Stimulated activated naive CD8-positive, alpha-beta T cell treated with anti-CD3 and anti-CD28 coated beads, Interleukin-15, Interleukin-2, amounts not matched to agents 100 ng/mL and 50 ng/mL, for 24 hours (primary cell): ENCODE data around the gene METAP2.
A peak's percentile ranks its signal among the peaks of the same experiment; 100 is the strongest.

Experiments used
- H3K27ac Mint-ChIP-seq: one replicate; pipeline ENCODE4 v1.8.0; 2021; ENCODE audit warnings: mild to moderate bottlenecking, mixed read lengths
- H3K27me3 Mint-ChIP-seq: one replicate; pipeline ENCODE4 v1.8.0; 2021; ENCODE audit warnings: mixed read lengths
- H3K36me3 Mint-ChIP-seq: one replicate; pipeline ENCODE4 v1.8.0; 2021; ENCODE audit warnings: low read depth, mixed read lengths
- H3K4me1 Mint-ChIP-seq: one replicate; pipeline ENCODE4 v1.8.0; 2021; ENCODE audit warnings: low read depth, mixed read lengths
- H3K4me3 Mint-ChIP-seq: one replicate; pipeline ENCODE4 v1.8.0; 2021; ENCODE audit warnings: mild to moderate bottlenecking, mixed read lengths
- H3K9me3 Mint-ChIP-seq: one replicate; pipeline ENCODE4 v1.8.0; 2021; ENCODE audit warnings: mixed read lengths

The METAP2 gene

DNA sequence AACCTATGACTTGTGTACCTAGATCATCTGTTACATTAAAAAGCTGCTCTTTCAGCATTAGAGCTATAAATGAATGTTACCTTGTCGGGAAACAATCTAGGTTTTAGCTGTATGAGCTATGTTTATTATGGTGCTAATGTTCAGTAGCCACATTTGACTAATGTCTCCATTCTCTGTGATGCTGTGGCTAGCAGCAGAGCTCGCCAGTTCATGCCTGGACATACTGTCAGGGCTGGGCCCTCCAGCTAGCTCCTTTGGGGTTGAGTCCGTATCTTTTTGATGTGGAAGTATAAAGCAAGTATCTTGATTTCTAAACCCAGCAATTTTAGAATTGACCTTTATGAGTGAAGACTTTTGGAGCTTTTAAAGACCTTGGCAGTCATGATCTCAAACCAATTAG lies 41.2 kb downstream of the METAP2 start:
- Mint-ChIP-seq H3K36me3 (peaks cover 68% of the 10 kb centered on the region), H3K27ac (no peak overlapping the region), H3K9me3 (no peaks in the 10 kb centered on the region), H3K4me3 (no peak overlapping the region), H3K27me3 (no peaks in the 10 kb centered on the region), H3K4me1 (no peaks in the 10 kb centered on the region)

- no peaks in the 10 kb centered on the region for H3K4me1 Mint-ChIP-seq
- no peaks in the 10 kb centered on the region for H3K27me3 Mint-ChIP-seq
- H3K9me3 Mint-ChIP-seq = no peaks in the 10 kb centered on the region
- H3K27ac Mint-ChIP-seq = peak overlapping the region; percentile 22
- peaks cover 69% of the 10 kb centered on the region for H3K36me3 Mint-ChIP-seq
- H3K4me3 Mint-ChIP-seq = no peak overlapping the region
Measured at GRCh38 chr12:95516757-95517156, 42.8 kb downstream of the METAP2 start.

- Mint-ChIP-seq H3K4me3 (no peak overlapping the region), H3K27me3 (no peaks in the 10 kb centered on the region), H3K9me3 (no peaks in the 10 kb centered on the region), H3K4me1 (no peaks in the 10 kb centered on the region), H3K36me3 (peaks cover 69% of the 10 kb centered on the region), H3K27ac (no peak overlapping the region)
Measured at GRCh38 chr12:95517246-95517645, 43.3 kb downstream of the METAP2 start.

GRCh38 chr12:95518944-95519343 lies 45.0 kb downstream of the METAP2 start:
- H3K4me1 Mint-ChIP-seq = no peaks in the 10 kb centered on the region
- peaks cover 58% of the 10 kb centered on the region for H3K36me3 Mint-ChIP-seq
- H3K4me3 Mint-ChIP-seq = no peak overlapping the region
- no peaks in the 10 kb centered on the region for H3K27me3 Mint-ChIP-seq
- H3K27ac Mint-ChIP-seq = no peak overlapping the region
- no peaks in the 10 kb centered on the region for H3K9me3 Mint-ChIP-seq

DNA sequence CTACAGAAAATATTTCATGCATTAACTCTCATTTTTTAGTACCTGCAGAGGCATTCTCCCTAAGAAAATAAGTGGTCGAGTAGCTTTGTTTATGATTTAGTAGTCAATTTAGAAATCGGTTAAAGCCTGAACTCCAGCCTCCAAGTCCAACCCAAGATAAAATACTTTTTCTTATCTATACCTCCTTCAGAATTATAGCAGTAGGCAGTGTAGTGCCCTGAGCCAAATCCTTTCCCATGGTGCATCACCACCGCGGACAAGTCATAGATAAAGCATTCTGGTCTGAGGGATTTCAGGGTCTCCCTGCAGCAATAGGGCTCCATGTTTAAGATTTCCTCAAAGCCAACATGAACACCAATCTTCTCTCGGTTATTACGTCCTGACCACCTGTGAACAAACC lies 46.9 kb downstream of the METAP2 start:
- H3K4me3 Mint-ChIP-seq = no peak overlapping the region

GRCh38 chr12:95522692-95523091 lies 48.7 kb downstream of the METAP2 start:
- H3K4me3 Mint-ChIP-seq = no peak overlapping the region
- H3K27me3 Mint-ChIP-seq = no peaks in the 10 kb centered on the region
- H3K36me3 Mint-ChIP-seq = peaks cover 27% of the 10 kb centered on the region
- H3K9me3 Mint-ChIP-seq = no peaks in the 10 kb centered on the region
- H3K4me1 Mint-ChIP-seq = no peaks in the 10 kb centered on the region
- no peak overlapping the region for H3K27ac Mint-ChIP-seq

More for the DNA sequence above, 46.9 kb downstream of the METAP2 start:
- Mint-ChIP-seq H3K9me3 (no peaks in the 10 kb centered on the region), H3K27me3 (no peaks in the 10 kb centered on the region), H3K4me1 (no peaks in the 10 kb centered on the region), H3K36me3 (peaks cover 40% of the 10 kb centered on the region), H3K27ac (no peak overlapping the region)

- peaks cover 12% of the 10 kb centered on the region for H3K36me3 Mint-ChIP-seq
- no peaks in the 10 kb centered on the region for H3K9me3 Mint-ChIP-seq
- H3K27me3 Mint-ChIP-seq = no peaks in the 10 kb centered on the region
- H3K27ac Mint-ChIP-seq = no peak overlapping the region
- H3K4me1 Mint-ChIP-seq = peaks cover 15% of the 10 kb centered on the region
- H3K4me3 Mint-ChIP-seq = no peak overlapping the region
Measured at GRCh38 chr12:95528431-95528830, 54.5 kb downstream of the METAP2 start.

DNA sequence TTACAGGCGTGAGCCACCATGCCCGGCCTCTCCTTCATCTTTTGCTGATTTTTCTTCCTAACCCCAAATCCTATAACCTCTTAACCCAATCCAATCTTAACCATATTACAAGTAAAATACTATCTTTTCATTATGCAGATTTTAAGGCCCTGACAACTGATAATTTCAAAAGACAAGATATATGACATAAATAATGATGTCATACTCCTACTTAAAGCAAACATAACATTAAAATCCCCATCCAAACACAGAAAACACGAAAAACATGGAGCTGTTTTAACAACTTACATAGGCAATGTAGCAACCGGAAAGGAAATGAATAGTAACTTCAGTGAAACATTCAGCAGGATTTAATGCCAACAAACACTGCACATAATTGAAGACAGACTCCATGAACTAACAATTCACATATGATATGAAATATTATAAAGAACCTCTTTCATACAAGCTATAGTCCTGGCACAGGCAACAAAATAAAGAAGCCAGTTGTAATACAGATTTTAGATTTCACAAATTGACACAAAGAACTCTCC lies 55.8 kb downstream of the METAP2 start:
- no peaks in the 10 kb centered on the region for H3K9me3 Mint-ChIP-seq
- no peak overlapping the region for H3K27ac Mint-ChIP-seq
- H3K27me3 Mint-ChIP-seq = no peaks in the 10 kb centered on the region
- peaks cover 23% of the 10 kb centered on the region for H3K4me1 Mint-ChIP-seq
- H3K4me3 Mint-ChIP-seq = no peak overlapping the region
- peaks cover 13% of the 10 kb centered on the region for H3K36me3 Mint-ChIP-seq

- Mint-ChIP-seq H3K4me3 (no peak overlapping the region), H3K9me3 (no peaks in the 10 kb centered on the region), H3K4me1 (peaks cover 23% of the 10 kb centered on the region), H3K36me3 (peaks cover 13% of the 10 kb centered on the region), H3K27me3 (no peaks in the 10 kb centered on the region), H3K27ac (no peak overlapping the region)
Measured at GRCh38 chr12:95532851-95533250, 58.9 kb downstream of the METAP2 start.

DNA sequence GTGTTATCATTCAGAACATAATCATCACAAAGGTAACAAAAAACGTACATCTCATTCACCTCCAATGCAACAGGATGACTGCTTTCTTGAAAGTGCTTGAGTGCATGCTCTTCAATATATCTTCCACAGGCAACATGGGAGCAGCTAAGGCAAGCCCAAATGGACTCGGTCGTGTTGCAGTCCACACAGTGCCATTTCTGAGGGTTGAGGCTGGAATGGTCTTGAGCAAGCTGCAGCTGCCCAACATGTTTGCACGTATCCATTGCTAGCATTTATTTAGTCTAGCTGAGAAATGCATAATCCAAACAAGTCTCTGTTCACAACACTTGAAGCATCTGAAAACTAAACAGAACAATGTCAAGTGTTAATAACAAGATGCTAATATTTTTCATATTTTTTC lies 60.0 kb downstream of the METAP2 start:
- H3K9me3 Mint-ChIP-seq = no peaks in the 10 kb centered on the region
- H3K36me3 Mint-ChIP-seq = peaks cover 13% of the 10 kb centered on the region
- H3K4me1 Mint-ChIP-seq = peaks cover 23% of the 10 kb centered on the region
- H3K27ac Mint-ChIP-seq = peak overlapping the region; percentile 1
- no peaks in the 10 kb centered on the region for H3K27me3 Mint-ChIP-seq
- no peak overlapping the region for H3K4me3 Mint-ChIP-seq

DNA sequence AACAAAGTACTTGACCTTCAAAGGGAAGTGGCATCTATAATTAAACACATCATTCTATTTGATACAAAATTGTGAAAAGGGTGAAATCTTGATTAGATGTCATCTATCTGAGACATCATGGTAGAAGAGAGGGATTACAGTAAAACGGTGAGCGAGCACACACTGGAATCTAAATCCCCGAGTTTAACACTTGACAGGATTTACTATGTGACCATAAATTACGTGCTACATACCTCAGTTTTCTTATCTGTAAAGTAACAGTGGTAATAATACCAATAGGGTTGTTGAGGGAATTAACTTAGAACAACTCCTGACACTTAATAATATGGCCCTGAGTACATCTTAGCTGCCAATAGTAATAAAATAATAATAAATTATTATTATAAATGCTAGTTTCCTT lies 64.1 kb downstream of the METAP2 start:
- Mint-ChIP-seq H3K4me1 (peaks cover 11% of the 10 kb centered on the region), H3K4me3 (no peak overlapping the region), H3K27ac (no peak overlapping the region), H3K27me3 (no peaks in the 10 kb centered on the region), H3K36me3 (peaks cover 7% of the 10 kb centered on the region), H3K9me3 (no peaks in the 10 kb centered on the region)

- H3K36me3 Mint-ChIP-seq = peaks cover 1% of the 10 kb centered on the region
- no peaks in the 10 kb centered on the region for H3K27me3 Mint-ChIP-seq
- H3K4me1 Mint-ChIP-seq = peaks cover 5% of the 10 kb centered on the region
- H3K9me3 Mint-ChIP-seq = no peaks in the 10 kb centered on the region
- no peak overlapping the region for H3K27ac Mint-ChIP-seq
- H3K4me3 Mint-ChIP-seq = no peak overlapping the region
Measured at GRCh38 chr12:95538656-95539055, 64.7 kb downstream of the METAP2 start.

- H3K9me3 Mint-ChIP-seq = no peaks in the 10 kb centered on the region
- no peak overlapping the region for H3K27ac Mint-ChIP-seq
- H3K4me3 Mint-ChIP-seq = no peak overlapping the region
- no peaks in the 10 kb centered on the region for H3K36me3 Mint-ChIP-seq
- peaks cover 14% of the 10 kb centered on the region for H3K4me1 Mint-ChIP-seq
- no peaks in the 10 kb centered on the region for H3K27me3 Mint-ChIP-seq
Measured at GRCh38 chr12:95541436-95541835, 67.5 kb downstream of the METAP2 start.

DNA sequence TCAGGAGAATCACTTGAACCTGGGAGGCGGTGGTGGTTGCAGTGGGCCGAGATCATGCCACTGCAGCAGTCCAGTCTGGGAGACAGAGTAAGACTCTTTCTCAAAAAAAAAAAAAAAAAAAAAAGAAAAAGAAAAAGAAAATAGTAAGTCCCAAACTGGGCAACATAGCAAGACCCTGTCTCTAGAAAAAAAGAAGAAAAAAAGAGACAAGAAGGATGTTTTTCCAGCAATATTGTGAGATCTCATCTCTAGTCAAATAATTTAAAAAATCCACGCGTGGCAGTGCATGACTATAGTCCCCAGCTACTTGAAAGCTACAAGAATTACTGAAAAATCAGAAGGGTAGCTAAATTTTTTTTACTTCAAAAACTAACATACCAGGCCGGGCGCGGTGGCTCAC lies 69.4 kb downstream of the METAP2 start:
- H3K27me3 Mint-ChIP-seq = no peaks in the 10 kb centered on the region
- H3K4me1 Mint-ChIP-seq = peaks cover 29% of the 10 kb centered on the region
- H3K27ac Mint-ChIP-seq = no peak overlapping the region
- H3K9me3 Mint-ChIP-seq = no peaks in the 10 kb centered on the region
- no peaks in the 10 kb centered on the region for H3K36me3 Mint-ChIP-seq
- no peak overlapping the region for H3K4me3 Mint-ChIP-seq

- Mint-ChIP-seq H3K27ac (no peak overlapping the region), H3K4me3 (no peak overlapping the region), H3K36me3 (peaks cover 8% of the 10 kb centered on the region), H3K27me3 (peaks cover 3% of the 10 kb centered on the region), H3K9me3 (peaks cover 7% of the 10 kb centered on the region), H3K4me1 (peaks cover 36% of the 10 kb centered on the region)
Measured at GRCh38 chr12:95544756-95545155, 70.8 kb downstream of the METAP2 start.

DNA sequence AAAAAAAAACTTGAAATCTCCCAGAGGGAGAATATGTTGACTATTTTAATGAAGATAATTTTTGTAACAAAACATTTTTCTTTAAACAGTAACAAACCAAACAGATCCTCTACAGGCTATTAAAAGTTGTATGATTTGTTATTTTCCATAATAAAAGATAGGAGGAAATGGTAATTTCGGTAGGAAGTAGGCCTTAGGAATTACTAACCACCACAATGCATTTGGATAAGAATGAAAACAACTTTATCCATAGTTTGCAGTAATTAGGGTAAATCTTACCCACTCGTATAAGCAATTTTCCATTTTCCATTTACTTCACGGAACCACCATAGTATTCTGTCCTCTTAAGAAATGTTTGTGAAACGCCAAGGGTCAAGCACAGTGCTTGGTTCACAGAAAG lies 71.4 kb downstream of the METAP2 start:
- H3K36me3 Mint-ChIP-seq = peaks cover 8% of the 10 kb centered on the region
- no peak overlapping the region for H3K27ac Mint-ChIP-seq
- H3K27me3 Mint-ChIP-seq = peaks cover 3% of the 10 kb centered on the region
- H3K4me3 Mint-ChIP-seq = no peak overlapping the region
- peaks cover 7% of the 10 kb centered on the region for H3K9me3 Mint-ChIP-seq
- peaks cover 37% of the 10 kb centered on the region for H3K4me1 Mint-ChIP-seq
